Sciatic nerve (tissue), 2 donors: ENCODE data around the gene ADGRE2. TPM values are rescaled to one million over a fixed set of nuclear protein-coding genes. Genes with fewer than 3 reads are reported as not detected.
"Not testable (repeated sequence)": the region's sequence is repeated elsewhere in the genome, so short reads cannot be mapped to it uniquely, and the experiment has no call there.

Experiments
- ATAC-seq: fragments of 200-7000 bp; cut with Tn5 transposase; one replicate; pipeline ENCODE4 v1.9.1; 2020; ENCODE audit warnings: mild to moderate bottlenecking, moderate library complexity
- DNase-seq: peaks from one replicate; pipeline ENCODE4 v3.0.0-alpha.2; 2020; ENCODE audit warnings: low spot score
- intact Hi-C: fragments of 100-400 bp; cut with DNase I; formaldehyde crosslinking; loops from one replicate; pipeline ENCODE4 v1.14.2; 2022
- total RNA-seq: library from RNA; stranded (reverse); fragmentation: NEBNext Ultra II Directional; extraction: Animal tissue kit (Norgen Biotek cat#: 25700); gene quantifications from one replicate; pipeline ENCODE4 v1.2.1, GENCODE V29; 2021
- donor health status: DM: no; HTN: no; CAD: no.
- donor health status: DM: no; HTN: no; CAD: no.

ADGRE2 gene
- total RNA-seq, 1 donor from 2014 or later, result 4.9 TPM

DNA sequence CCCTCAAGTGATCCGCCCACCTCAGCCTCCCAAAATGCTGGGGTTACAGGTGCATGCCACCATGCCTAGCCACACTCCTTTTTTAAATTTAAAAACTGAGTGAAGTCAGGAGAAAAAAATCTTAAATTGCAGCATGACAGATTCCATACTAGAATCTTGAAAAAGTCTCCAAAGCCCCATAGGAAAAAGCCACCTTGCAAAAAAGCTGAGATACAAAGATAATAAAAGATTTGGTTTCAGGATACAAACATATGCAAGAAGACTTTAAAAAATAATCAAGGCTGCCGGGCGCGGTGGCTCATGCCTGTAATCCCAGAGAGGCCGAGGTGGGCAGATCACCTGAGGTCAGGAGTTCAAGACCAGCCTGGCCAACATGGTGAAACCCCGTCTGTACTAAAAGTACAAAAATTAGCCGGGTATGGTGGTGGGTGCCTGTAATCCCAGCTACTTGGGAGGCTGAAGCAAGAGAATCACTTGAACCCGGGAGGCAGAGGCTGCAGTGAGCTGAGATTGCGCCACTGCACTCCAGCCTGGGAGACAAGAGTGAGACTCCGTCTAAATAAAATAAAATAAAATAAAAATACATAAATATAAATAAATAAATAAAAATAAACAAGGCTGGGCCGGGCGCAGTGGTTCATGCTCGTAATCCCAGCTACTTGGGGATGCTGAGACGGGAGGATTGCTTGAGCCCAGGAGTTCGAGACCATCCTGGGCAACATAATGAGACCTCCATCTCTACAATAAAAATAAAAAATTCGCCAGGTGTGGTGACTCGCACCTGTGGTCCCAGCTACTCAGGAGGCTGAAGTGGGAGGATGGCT lies 3.6 kb upstream of the ADGRE2 start:
- DNase-seq, intact Hi-C loops, ATAC-seq: not testable (repeated sequence)

DNA sequence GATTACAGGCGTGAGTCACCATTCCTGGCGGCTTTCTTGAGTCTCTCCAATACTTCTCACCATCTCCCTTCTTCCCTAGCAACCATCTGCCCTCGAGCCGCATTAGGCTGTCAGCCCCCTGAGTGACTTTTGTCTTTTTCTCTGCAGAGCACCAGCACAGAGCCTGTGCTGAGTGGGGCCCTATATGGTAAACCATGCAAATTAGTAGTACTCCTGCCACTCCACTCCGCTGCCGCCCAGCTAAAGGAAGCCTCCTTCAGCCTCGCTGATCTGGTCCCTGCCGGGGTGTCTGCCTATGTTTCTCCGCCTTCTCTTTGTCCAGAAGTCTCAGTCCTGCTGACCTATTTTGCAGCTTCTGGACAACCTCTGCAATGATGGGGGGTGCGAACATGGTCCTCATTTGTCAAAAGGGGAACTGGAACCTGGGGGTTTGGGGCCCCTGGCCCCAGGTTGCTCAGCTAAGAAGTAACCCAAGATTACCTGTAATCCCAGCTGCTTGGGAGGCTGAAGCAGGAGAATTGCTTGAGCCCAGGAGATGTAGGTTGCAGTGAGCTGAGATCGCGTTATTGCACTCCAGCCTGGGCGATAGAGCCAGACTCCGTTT lies 2.4 kb upstream of the ADGRE2 start:
- DNase-seq, ATAC-seq, intact Hi-C loops: not testable (repeated sequence)

DNA sequence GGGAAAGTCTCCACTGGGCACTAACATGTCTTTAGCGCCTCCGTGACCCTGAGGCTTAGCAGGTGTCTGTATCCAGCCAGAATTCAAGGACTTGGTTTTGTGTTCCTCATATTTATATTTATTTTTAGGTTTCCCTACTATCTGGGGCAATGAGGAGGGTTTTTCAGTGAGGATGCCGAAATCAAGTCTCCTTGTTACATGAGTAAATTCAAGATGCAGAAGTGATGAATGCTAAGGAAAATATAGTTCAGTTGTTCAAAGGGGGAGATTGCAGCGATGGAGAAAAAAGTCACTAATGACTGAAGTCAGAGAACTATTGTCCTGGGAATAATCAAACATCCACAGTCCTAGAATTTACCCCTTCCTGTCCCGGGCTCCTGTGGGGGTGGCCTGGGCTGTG lies 791 bp upstream of the ADGRE2 start:
- intact Hi-C loops, result no loop called here
- no peak for ATAC-seq

DNA sequence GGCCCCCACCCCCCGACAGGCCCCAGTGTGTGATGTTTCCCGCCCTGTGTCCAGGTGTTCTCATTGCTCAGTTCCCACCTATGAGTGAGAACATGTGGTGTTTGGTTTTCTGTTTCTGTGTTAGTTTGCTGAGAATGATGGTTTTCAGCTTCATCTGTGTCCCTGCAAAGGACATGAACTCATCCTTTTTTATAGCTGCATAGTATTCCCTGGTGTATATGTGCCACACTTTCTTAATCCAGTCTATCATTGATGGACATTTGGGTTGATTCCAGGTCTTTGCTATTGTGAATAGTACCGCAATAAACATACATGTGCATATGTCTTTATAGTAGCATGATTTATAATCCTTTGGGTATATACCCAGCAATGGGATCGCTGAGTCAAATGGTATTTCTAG lies 715 bp downstream of the ADGRE2 start:
- ATAC-seq, DNase-seq, intact Hi-C loops: not testable (repeated sequence)

More for the DNA sequence above, 791 bp upstream of the ADGRE2 start:
- no peak for DNase-seq

DNA sequence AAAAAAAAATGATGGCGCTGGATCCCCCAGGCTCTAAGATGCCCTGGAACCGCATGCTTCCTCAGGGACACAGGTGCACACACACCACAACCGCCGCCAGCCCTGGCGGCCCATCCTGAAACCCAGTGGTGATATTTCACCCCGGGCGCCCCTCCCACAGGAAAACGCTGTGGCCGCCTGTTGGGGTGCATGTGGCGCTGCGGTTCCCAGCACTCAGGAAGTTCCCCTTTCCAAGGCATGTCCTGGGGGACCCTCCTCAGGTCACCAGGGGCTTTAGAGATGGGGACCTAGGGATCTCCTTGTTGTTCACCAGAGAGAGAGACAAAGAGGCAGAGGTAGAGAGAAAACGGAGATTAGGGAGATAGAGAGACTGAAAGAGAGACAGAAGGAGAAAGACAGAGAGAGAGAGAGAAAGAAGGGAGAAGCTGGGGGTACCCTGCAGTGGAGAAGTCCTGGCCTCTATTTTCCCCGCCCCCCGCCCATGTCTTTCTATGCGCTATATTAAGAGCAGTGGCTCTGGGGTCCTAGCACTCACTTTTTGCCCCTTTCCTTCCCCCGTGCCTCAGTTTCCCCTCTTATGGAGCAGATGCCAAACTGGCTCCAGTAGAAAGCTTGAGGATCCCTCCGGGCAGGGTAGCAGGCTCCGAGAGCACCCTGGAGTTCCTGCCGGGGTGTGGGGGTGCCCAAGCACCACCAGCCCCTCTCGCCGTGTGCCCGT lies 2.3 kb downstream of the ADGRE2 start:
- ATAC-seq (peak; percentile 38), DNase-seq (no peak)
- intact Hi-C loops, result no loop called here

DNA sequence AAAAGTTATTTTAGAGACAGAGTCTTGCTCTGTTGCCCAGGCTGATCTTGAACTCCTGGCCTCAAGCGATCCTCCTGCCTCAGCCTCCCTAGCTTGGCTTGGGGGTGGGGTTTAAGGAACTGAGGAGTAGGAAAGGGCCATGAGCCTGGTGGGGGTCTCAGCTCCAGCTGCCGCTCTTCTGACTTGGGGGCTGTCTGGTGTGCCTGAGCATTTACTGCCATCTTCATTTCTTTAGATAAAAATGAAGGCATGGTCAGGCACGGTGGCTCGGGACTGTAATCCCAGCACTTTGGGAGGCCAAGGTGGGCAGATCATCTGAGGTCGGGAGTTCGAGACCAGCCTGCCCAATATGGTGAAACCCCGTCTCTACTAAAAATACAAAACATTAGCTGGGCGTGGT lies 3.0 kb downstream of the ADGRE2 start:
- ATAC-seq, DNase-seq, intact Hi-C loops: not testable (repeated sequence)

DNA sequence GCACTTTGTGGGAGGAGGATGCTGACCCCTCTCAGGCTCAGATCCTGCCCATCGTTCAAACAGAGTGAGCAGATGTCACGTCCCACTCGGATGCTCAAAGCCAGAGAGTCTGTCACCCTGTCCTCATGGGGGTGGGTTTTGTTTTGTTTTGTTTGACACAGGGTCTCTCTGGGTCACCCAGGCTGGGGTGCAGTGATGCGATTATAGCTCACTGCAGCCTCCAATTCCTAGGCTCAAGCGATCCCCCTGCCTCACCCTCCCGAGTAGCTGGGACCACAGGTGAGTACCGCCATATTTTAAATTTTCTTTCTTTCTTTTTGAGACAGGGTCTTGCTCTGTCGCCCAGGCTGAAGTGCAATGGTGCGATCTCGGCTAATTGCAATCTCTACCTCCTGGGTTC lies 4.0 kb downstream of the ADGRE2 start:
- ATAC-seq (no peak), DNase-seq (no peak)
- intact Hi-C loops, result no loop called here

DNA sequence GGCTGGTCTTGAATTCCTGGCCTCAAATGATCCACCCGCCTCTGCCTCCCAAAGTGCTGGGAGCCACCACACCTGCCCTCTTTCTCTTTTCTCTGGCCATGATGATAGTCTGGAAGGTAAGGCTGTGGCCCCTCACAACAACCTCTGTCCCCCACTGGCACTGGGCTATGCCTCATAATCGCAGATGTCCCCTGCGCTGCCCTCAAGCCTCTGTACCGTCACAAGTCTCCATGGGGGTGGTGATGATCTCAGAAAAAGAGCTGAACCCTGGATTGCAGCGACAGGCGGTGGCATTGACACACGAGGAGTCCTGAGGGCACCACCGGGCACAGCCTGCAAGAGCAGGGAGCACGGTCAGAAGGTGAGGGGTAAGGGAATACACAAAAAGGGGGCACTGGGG lies 4.6 kb downstream of the ADGRE2 start:
- intact Hi-C loops, ATAC-seq, DNase-seq: not testable (repeated sequence)

DNA sequence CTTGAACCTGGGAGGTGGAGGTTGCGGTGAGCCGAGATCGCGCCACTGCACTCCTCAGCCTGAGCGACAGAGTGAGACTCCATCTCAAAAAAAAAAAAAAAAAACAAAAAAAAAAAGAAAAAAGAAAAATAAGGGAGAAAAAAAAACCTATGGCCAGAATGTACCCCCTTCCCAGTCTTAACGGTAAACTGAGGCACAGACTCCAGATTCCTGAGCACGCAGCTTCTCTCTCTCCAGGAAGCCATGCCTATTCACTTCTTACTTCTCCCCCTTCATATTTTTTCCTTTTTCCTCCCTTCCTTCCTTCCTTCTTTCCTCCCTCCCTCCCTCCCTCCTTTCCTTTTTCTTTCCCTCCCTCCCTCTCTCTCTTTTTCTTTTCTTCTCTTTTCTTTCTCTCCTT lies 5.4 kb downstream of the ADGRE2 start:
- DNase-seq (no peak), ATAC-seq (no peak)
- intact Hi-C loops, result no loop called here

DNA sequence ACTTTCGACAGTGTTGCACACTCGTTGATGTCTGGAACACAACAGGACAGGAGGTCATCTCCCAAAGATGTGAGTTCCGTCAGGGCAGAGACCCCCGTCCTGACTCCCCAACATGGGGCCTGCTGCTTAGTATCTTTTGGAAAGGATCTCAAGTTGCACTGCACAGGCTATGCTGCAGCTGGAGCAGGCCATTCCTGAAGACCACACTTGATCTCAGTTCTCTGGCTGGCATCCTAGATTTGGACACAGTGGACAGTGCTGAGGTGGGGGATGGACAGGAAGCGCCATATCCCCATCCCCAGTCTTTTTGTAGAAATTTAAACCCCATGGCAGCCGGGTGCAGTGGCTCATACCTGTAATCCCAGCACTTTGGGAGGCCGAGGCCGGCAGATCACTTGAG lies 5.9 kb downstream of the ADGRE2 start:
- intact Hi-C loops, result no loop called here
- DNase-seq (no peak), ATAC-seq (no peak)

DNA sequence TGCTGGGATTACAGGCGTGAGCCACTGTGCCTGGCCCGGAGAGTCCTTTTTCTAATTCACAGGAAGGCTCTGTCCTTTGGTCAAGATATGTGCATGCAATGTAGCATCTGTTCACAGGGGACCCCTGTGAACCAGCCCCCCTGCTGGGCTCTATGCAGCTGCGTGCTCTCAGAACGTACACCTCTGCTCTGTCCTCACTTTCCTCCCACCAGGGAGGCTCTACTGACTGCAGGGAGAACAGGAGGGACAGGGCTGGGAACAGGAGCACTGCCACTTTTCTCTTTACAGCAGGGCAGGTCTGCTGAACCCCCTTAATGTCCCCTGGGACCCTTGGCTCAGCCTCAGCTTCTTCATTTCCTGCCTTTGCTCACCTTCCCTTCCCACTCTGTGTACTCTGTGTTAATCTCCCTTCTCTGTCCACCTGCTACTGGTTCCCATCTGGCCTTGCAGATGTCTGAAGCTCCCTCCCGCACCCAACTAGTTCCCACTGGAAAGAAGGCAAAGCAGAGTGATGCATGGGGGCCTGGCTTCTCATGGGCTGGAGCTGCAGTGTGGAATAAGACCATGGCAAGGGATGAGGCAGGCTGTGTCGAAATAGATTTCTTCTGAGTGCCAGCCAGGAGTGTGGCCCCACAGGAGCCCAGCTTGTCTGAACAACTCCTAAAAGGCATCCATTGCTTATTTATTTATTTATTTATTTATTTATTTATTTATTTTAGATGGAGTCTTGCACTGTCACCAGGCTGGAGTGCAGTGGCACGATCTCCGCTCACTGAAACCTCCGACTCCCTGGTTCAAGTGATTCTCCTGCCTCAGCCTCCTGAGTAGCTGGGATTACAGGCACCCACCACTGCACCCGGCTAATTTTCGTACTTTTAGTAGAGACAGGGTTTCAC lies 7.2 kb downstream of the ADGRE2 start:
- ATAC-seq, result no peak
- no peak for DNase-seq
- intact Hi-C loops, result no loop called here

DNA sequence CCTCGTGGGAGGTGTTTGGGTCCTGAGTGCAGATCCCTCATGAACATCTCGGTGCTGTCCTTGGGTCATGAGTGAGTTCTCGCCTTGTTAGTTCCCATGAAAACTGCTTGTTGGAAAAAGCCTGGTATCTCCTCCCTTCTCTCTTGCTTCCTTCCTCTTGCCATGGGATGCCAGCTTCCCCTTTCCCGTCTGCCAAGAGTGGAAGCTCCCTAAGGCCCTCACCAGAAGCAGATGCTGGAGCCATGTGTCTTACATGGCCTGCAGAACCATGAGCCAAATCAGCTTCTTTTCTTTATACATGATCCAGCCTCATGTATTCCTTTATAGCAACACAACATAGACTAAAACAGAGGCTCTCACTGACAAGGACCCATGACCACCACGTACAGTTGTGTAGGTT lies 8.2 kb downstream of the ADGRE2 start:
- intact Hi-C loops, result no loop called here
- DNase-seq, result no peak
- no peak for ATAC-seq

DNA sequence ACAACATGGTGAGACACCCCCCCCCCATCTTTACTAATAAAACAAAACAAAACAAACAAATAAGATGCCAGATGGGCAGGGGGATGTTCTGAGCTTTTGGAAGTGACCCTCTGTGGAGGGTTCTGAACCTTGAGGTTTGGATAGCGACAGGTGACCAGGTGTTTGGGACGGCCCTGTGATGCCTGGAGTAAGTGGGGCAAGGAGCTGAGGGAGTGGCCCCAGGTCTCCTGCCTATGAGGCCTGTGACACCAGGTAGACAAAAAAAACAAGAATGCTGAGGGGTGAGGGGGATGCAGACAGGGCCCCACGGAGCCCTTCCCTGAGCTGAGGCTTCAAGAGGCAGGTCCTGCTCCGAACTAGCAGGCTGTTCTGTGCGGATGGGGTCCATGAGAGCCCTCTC lies 9.2 kb downstream of the ADGRE2 start:
- DNase-seq (no peak), ATAC-seq (no peak)
- intact Hi-C loops, result loop anchor here (5.0 kb wide), 1 partner anchor 372 kb away; no protein-coding TSS in a partner anchor

DNA sequence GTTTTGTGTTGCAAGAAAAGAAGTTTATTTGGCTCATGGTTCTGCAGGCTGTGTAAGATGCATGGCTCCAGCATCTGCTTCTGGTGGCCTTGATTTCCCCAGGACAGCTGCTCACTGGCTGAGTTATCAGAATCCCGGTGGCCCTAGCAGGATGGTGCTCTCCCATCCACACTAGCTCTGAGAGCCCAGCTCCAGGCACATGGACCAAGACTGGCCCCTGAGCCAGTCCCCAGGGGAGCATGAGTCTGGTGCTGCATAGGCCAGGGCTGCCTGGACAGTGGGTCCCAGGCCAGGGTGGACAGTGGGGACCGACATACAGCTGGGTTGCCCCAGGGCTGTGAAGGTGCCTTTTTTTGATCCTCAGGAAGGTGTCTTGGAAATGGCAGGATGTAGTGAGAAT lies 10.4 kb downstream of the ADGRE2 start:
- ATAC-seq, result no peak
- intact Hi-C loops, result loop anchor here (5.0 kb wide), 1 partner anchor 371 kb away; no protein-coding TSS in a partner anchor
- DNase-seq, result no peak

DNA sequence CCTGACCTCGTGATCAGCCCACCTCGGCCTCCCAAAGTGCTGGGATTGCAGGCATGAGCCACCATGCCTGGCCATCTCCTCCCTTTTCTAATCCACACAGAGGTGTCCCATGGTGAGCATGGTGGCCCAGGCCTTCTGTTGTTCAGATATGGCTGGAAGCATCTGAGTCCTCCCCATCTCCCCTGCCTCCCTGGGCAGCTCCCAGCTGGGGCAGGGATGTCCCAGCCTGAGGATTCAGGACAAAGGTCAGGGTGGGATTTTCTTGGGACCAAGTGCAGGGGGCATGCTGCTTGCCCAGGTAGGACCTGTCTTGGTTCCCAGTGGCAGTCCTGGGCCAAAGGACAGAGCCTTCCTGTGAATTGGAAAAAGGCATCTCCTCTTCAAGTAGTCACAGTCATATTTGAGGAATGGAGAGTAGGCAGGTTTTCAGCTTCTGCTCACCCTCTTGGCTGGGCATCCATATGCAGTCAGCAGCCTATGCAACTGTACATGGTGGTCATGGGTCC lies 10.8 kb downstream of the ADGRE2 start:
- intact Hi-C loops, result loop anchor here (5.0 kb wide), 1 partner anchor 370 kb away; no protein-coding TSS in a partner anchor
- DNase-seq (no peak), ATAC-seq (no peak)

DNA sequence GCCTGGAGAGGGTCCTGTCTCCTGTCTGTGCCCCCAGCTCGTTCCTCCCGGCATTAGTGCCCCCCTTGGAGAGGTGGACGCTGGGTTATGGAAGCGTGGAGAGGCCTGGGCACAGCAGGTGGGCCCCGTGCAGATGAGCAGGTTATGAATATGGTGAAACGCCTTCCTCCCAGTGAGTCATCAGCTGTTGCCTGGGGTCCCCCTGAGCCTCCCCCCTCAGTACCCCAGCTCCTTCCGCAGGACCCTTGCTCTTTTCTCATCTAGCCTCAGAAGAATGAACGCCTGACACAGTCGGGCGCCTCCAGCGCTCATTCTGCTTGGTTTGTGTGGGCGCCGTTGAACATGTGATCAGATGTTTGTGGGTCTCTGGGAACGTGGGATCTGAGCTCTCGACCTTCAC lies 12.5 kb downstream of the ADGRE2 start:
- not testable (repeated sequence) for ATAC-seq, DNase-seq
- intact Hi-C loops, result loop anchor here (5.0 kb wide), 1 partner anchor 369 kb away; no protein-coding TSS in a partner anchor

DNA sequence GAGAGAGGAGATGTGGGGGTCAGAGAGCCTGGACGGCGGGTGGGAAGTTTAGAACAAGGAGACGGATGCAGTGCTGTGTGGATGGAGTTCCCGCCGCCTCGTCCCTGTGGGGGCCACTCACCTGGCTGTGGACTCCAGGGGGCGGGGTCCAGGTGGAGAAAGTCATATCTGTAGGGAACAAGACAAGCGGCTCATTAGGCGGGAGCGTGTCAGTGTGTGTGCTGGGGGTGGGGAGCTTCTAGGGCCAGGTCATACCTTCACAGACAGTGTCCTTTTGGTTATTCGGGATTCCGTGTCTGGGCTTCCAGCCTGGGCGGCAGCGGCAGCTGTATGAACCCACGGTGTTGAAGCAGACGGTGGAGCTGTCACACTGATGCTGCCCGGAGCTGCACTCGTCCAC lies 13.0 kb downstream of the ADGRE2 start:
- ATAC-seq, DNase-seq: not testable (repeated sequence)
- intact Hi-C loops, result loop anchor here (5.0 kb wide), 1 partner anchor 368 kb away; no protein-coding TSS in a partner anchor

DNA sequence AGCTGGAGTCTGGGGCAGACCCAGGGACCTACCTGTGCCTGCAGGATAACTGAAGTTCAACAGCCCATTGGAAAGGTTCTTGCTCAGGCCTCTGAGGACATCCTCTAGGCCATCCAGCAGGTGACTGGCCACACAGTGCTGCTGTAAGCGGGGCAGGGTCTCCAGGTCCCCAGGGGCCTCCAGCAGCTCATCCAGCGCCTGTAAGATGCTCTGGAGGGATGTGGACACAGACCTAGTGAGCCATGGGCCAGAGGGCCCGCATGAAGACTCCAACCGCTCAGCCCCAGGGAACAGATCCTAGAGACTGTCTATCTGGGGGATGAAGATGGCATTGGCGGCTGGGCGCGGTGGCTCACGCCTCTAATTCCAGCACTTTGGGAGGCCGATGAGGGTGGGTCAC lies 14.0 kb downstream of the ADGRE2 start:
- DNase-seq, result peak; percentile 42
- intact Hi-C loops, result no loop called here

More for the DNA sequence above, 14.0 kb downstream of the ADGRE2 start:
- ATAC-seq, result no peak
